H1 (cell line): ENCODE data around the gene TGFBR2. TPM values are rescaled to one million over a fixed set of nuclear protein-coding genes. Genes with fewer than 3 reads are reported as not detected.

Source experiments
- CTCF ChIA-PET: fragments of 300-600 bp; sonication (Branson Sonifier 250); formaldehyde crosslinking; loops from one replicate; lab custom pipeline; 2021; ENCODE audit not compliant: partially characterized antibody; lab: Charles Lee
- POLR2A ChIA-PET: fragments of 300-600 bp; sonication (Branson Sonifier 250); formaldehyde crosslinking; loops from one replicate; lab custom pipeline; 2021; ENCODE audit warnings: inconsistent platforms; ENCODE audit not compliant: partially characterized antibody; lab: Charles Lee
- DNase-seq, 2 experiments: peaks; one replicate each; pipeline versions ENCODE4 v3.0.0 to v3.0.0-alpha.2; 2010 to 2022; ENCODE audit warnings: low spot score in 2 of 2, low read depth in 1 of 2, mixed read lengths in 1 of 2
- FAIRE-seq: peaks from 2 replicates; lab custom pipeline; 2011; peaks lifted over from hg19 to GRCh38; lab: Jason Lieb, UNC
- H2AFZ ChIP-seq: 2 replicates; pipeline ENCODE4 v1.8.1; 2012; ENCODE audit warnings: low read length, inconsistent platforms
- H2AK5ac ChIP-seq: 2 replicates; pipeline ENCODE4 v1.6.1; 2013; ENCODE audit warnings: low read depth, low read length
- H2BK120ac ChIP-seq: replicated peaks from 2 replicates; pipeline ENCODE3; 2013; ENCODE audit warnings: low read depth, low read length, inconsistent platforms
- H2BK12ac ChIP-seq: 2 replicates; pipeline ENCODE4 v1.6.1; 2013; ENCODE audit warnings: low read depth, low read length
- H2BK15ac ChIP-seq: 2 replicates; pipeline ENCODE4 v1.6.1; 2013; ENCODE audit warnings: low read length
- H2BK20ac ChIP-seq: 2 replicates; pipeline ENCODE4 v1.6.1; 2013; ENCODE audit warnings: low read length
- H2BK5ac ChIP-seq: 2 replicates; pipeline ENCODE4 v1.6.1; 2013; ENCODE audit warnings: low read depth, low read length
- H3K14ac ChIP-seq: 2 replicates; pipeline ENCODE4 v1.6.1; 2013; ENCODE audit warnings: inconsistent platforms; ENCODE audit not compliant: insufficient read length
- H3K18ac ChIP-seq: 2 replicates; pipeline ENCODE4 v1.6.1; 2013; ENCODE audit warnings: low read length; ENCODE audit errors: extremely low read depth
- H3K23ac ChIP-seq: 2 replicates; pipeline ENCODE4 v1.6.1; 2013; ENCODE audit warnings: inconsistent platforms; ENCODE audit not compliant: insufficient read length
- H3K23me2 ChIP-seq: 2 replicates; pipeline ENCODE4 v1.6.1; 2013; ENCODE audit warnings: low read depth, low read length
- H3K27ac ChIP-seq: 2 replicates; pipeline ENCODE4 v1.6.1; 2011; ENCODE audit warnings: low read depth, low read length, inconsistent platforms
- H3K27me3 ChIP-seq, 4 experiments: replicated peaks in 1 of 4; 1 replicate in 1 of 4; 2 replicates in 3 of 4; pipeline versions ENCODE4 v1.6.1 to v1.8.1; 2011 to 2013; ENCODE audit warnings: low read length in 3 of 4, mild to moderate bottlenecking in 3 of 4, inconsistent platforms in 2 of 4, mixed read lengths in 2 of 4, moderate library complexity in 1 of 4; ENCODE audit not compliant: control insufficient read depth in 3 of 4, insufficient read depth in 3 of 4; ENCODE audit errors: extremely low read depth in 1 of 4
- H3K36me3 ChIP-seq, 4 experiments: 2 replicates each; pipeline versions ENCODE4 v1.6.1 to v1.8.1; 2011 to 2013; ENCODE audit warnings: mild to moderate bottlenecking in 4 of 4, low read length in 3 of 4, moderate library complexity in 2 of 4, control low read depth in 1 of 4, inconsistent platforms in 1 of 4; ENCODE audit not compliant: insufficient read depth in 4 of 4, control insufficient read depth in 2 of 4
- H3K4ac ChIP-seq: replicated peaks from 2 replicates; pipeline ENCODE3; 2013; ENCODE audit warnings: low read length, low read depth, mixed read lengths, inconsistent platforms; ENCODE audit not compliant: insufficient read length
- H3K4me1 ChIP-seq, 4 experiments: replicated peaks in 1 of 4; 1 replicate in 1 of 4; 2 replicates in 3 of 4; pipeline versions ENCODE4 v1.6.1 to v1.8.1; 2011 to 2013; ENCODE audit warnings: low read length in 3 of 4, inconsistent platforms in 2 of 4, mixed read lengths in 1 of 4; ENCODE audit not compliant: insufficient read depth in 4 of 4, control insufficient read depth in 3 of 4
- H3K4me2 ChIP-seq, 2 experiments: 2 replicates each; pipeline versions ENCODE4 v1.6.1 to v1.8.1; 2011 to 2013; ENCODE audit warnings: low read depth in 2 of 2, low read length in 2 of 2, control low read depth in 1 of 2, inconsistent platforms in 1 of 2, mild to moderate bottlenecking in 1 of 2; ENCODE audit not compliant: insufficient read depth in 1 of 2
- H3K4me3 ChIP-seq, 4 experiments: fragments of 200-600, 300-600 bp in 1 of 4; sonication (generic), shearing (Covaris generic), sonication (Bioruptor Twin) in 1 of 4; 2 replicates each; pipeline versions ENCODE4 v1.5.1 to v1.8.1; 2011 to 2016; ENCODE audit warnings: low read length in 4 of 4, low read depth in 3 of 4, control low read depth in 2 of 4, inconsistent platforms in 2 of 4, mild to moderate bottlenecking in 2 of 4, mixed read lengths in 1 of 4, moderate library complexity in 1 of 4; ENCODE audit not compliant: insufficient read depth in 2 of 4; ENCODE audit errors: extremely low read depth in 1 of 4
- H3K56ac ChIP-seq: replicated peaks from 2 replicates; pipeline ENCODE3; 2013; ENCODE audit warnings: low read depth, mild to moderate bottlenecking, mixed read lengths, low read length, inconsistent platforms; ENCODE audit not compliant: insufficient read length
- H3K79me1 ChIP-seq: 2 replicates; pipeline ENCODE4 v1.6.1; 2013; ENCODE audit warnings: low read depth, low read length, control low read depth
- H3K79me2 ChIP-seq, 2 experiments: 2 replicates each; pipeline versions ENCODE4 v1.6.1 to v1.8.1; 2012 to 2013; ENCODE audit warnings: low read length in 2 of 2, mild to moderate bottlenecking in 2 of 2, inconsistent platforms in 1 of 2; ENCODE audit not compliant: insufficient read depth in 2 of 2, control insufficient read depth in 1 of 2
- H3K9ac ChIP-seq, 4 experiments: replicated peaks in 1 of 4; 1 replicate in 1 of 4; 2 replicates in 3 of 4; pipeline versions ENCODE4 v1.6.1 to v1.8.1; 2011 to 2013; ENCODE audit warnings: low read depth in 3 of 4, low read length in 3 of 4, control low read depth in 2 of 4, mild to moderate bottlenecking in 2 of 4, moderate library complexity in 2 of 4, inconsistent platforms in 1 of 4; ENCODE audit errors: extremely low read depth in 1 of 4
- H3K9me3 ChIP-seq, 2 experiments: 2 replicates each; pipeline versions ENCODE4 v1.6.1 to v1.8.1; 2012 to 2013; ENCODE audit warnings: mild to moderate bottlenecking in 2 of 2, moderate library complexity in 2 of 2, control low read depth in 1 of 2, inconsistent platforms in 1 of 2, low read depth in 1 of 2, low read length in 1 of 2, mixed read lengths in 1 of 2; ENCODE audit not compliant: insufficient read depth in 2 of 2
- H4K20me1 ChIP-seq, 2 experiments: replicated peaks in 1 of 2; 2 replicates each; pipeline versions ENCODE3 to v1.8.1; 2011 to 2013; ENCODE audit warnings: inconsistent platforms in 2 of 2, low read length in 2 of 2, mild to moderate bottlenecking in 1 of 2; ENCODE audit not compliant: insufficient read depth in 2 of 2, control insufficient read depth in 1 of 2
- H4K5ac ChIP-seq: 2 replicates; pipeline ENCODE4 v1.6.1; 2013; ENCODE audit warnings: low read length, low read depth, mixed read lengths, inconsistent platforms; ENCODE audit not compliant: insufficient read length
- H4K8ac ChIP-seq: 2 replicates; pipeline ENCODE4 v1.8.0; 2013; ENCODE audit warnings: mild to moderate bottlenecking, moderate library complexity, low read length, inconsistent platforms; ENCODE audit not compliant: insufficient read depth; ENCODE audit errors: extremely low read depth
- H4K91ac ChIP-seq: replicated peaks from 2 replicates; pipeline ENCODE3; 2013; ENCODE audit warnings: low read length, mixed read lengths, inconsistent platforms; ENCODE audit not compliant: insufficient read length
- CHD1 ChIP-seq: IDR thresholded peaks from 2 replicates; pipeline ENCODE4 v1.6.1; 2012; ENCODE audit warnings: low read depth, low read length, improper control_type of control experiment
- CREB1 ChIP-seq: IDR thresholded peaks from 2 replicates; pipeline ENCODE4 v1.6.1; 2012; ENCODE audit warnings: inconsistent platforms
- CTBP2 ChIP-seq: IDR thresholded peaks from 2 replicates; pipeline ENCODE4 v1.7.0; 2011; ENCODE audit warnings: borderline replicate concordance, mild to moderate bottlenecking, moderate library complexity, mixed read lengths, low read length; ENCODE audit not compliant: insufficient read depth, insufficient read length
- FOSL1 ChIP-seq: IDR thresholded peaks from 2 replicates; pipeline ENCODE4 v1.6.1; 2011; ENCODE audit warnings: mild to moderate bottlenecking, low read depth, low read length, moderate library complexity; ENCODE audit not compliant: insufficient read depth
- HDAC6 ChIP-seq: IDR thresholded peaks from one replicate; pipeline ENCODE4 v1.7.1; 2012; ENCODE audit warnings: low read depth, mild to moderate bottlenecking, inconsistent platforms, low read length, moderate library complexity
- KDM1A ChIP-seq: fragments of 200-600, 300-600 bp; sonication (generic); IDR thresholded peaks from 2 replicates; pipeline ENCODE4 v1.7.1; 2016; ENCODE audit warnings: mild to moderate bottlenecking, low read length, borderline replicate concordance
- NANOG ChIP-seq: IDR thresholded peaks from 2 replicates; pipeline ENCODE4 v1.6.1; 2011; ENCODE audit warnings: low read length, low read depth, mild to moderate bottlenecking, inconsistent platforms; ENCODE audit not compliant: insufficient read depth, poor library complexity, severe bottlenecking
- NRF1 ChIP-seq: IDR thresholded peaks from 2 replicates; pipeline ENCODE4 v1.6.1; 2011; ENCODE audit warnings: mild to moderate bottlenecking, low read depth, low read length, improper control_type of control experiment
- POLR2A ChIP-seq, 2 experiments: IDR thresholded peaks; 1 replicate in 1 of 2; 2 replicates in 1 of 2; pipeline ENCODE4 v1.6.1; 2011; ENCODE audit warnings: low read depth in 2 of 2, low read length in 2 of 2, mild to moderate bottlenecking in 2 of 2; ENCODE audit errors: control extremely low read depth in 1 of 2
- RFX5 ChIP-seq: IDR thresholded peaks from 2 replicates; pipeline ENCODE4 v1.6.1; 2011; ENCODE audit warnings: low read depth, low read length, improper control_type of control experiment, borderline replicate concordance
- RXRA ChIP-seq: IDR thresholded peaks from 2 replicates; pipeline ENCODE4 v1.6.1; 2011; ENCODE audit warnings: low read depth, mild to moderate bottlenecking, low read length, moderate library complexity; ENCODE audit not compliant: insufficient read depth
- SP4 ChIP-seq: IDR thresholded peaks from 2 replicates; pipeline ENCODE4 v1.6.1; 2012; ENCODE audit warnings: low read length, inconsistent platforms
- SRF ChIP-seq: IDR thresholded peaks from 2 replicates; pipeline ENCODE4 v1.6.1; 2011; ENCODE audit warnings: mild to moderate bottlenecking, low read depth, low read length, moderate library complexity
- TAF1 ChIP-seq: IDR thresholded peaks from 2 replicates; pipeline ENCODE4 v1.6.1; 2011; ENCODE audit warnings: mild to moderate bottlenecking, low read depth, low read length
- WGBS, 2 experiments: shearing (Covaris generic) in 1 of 2; methylation state at CpG; one replicate each; pipeline versions ENCODE4 v1.1.6 to v1.1.7; 2013 to 2015; ENCODE audit warnings: low lambda C conversion rate in 2 of 2, mixed read lengths in 2 of 2, inconsistent platforms in 1 of 2, low coverage in 1 of 2, missing lambda C conversion rate in 1 of 2; ENCODE audit not compliant: insufficient replicate concordance in 2 of 2, insufficient coverage in 1 of 2, insufficient read length in 1 of 2; ENCODE audit errors: extremely low coverage in 1 of 2, missing lambda C conversion rate in 1 of 2; 5-methylcytosine and 5-hydroxymethylcytosine counted together
- polyA plus RNA-seq, 7 experiments: library from polyadenylated mRNA; depleted of rRNA in 3 of 7; stranded (reverse) in 5 of 7; unstranded in 2 of 7; fragments of >200 nt in 5 of 7; fragments of 200-250 nt in 2 of 7; gene quantifications; 1 replicate in 5 of 7; 2 replicates in 1 of 7; 4 replicates in 1 of 7; pipeline versions ENCODE4 v1.2.1 to v1.2.3, GENCODE V29; 2011 to 2013; ENCODE audit warnings: missing spikeins in 2 of 7, mixed read lengths in 2 of 7
- total RNA-seq: library from RNA; stranded (reverse); fragmentation: NEBNext Ultra II Directional; extraction: Animal tissue kit (Norgen Biotek cat#: 25700); gene quantifications from 2 replicates; pipeline ENCODE4 v1.2.1, GENCODE V29; 2021

TGFBR2 gene
- total and polyA plus RNA-seq, 2 of the 8 experiments (the other 6 are each of a cell fraction or from before 2014, with no cell fraction given) = 4.2 to 7.4 TPM

GRCh38 chr3:30615615-30616346 is 9.4 kb downstream of the TGFBR2 start:
- no peak overlapping the region for H2BK5ac ChIP-seq
- H3K79me1 ChIP-seq = peaks cover 4% of the 10 kb centered on the region; the same call in 1 of the 2 replicates
- TF ChIP-seq TAF1 (no peak), SRF (no peak), KDM1A (no peak), RXRA (no peak), FOSL1 (no peak), CTBP2 (no peak), HDAC6 (no peak), CREB1 (no peak), CHD1 (no peak), POLR2A (IDR thresholded peaks at IDR 0.05; ENCODE audit: control extremely low read depth in 1 of 2, low read depth in 2 of 2, low read length in 2 of 2) (no peak), NRF1 (no peak), SP4 (no peak), RFX5 (no peak), NANOG (no peak)

More at GRCh38 chr3:30615615-30616346, 9.4 kb downstream of the TGFBR2 start:
- H3K27ac ChIP-seq = no peak overlapping the region
- ChIA-PET CTCF (interaction anchor here (0.7 kb wide), 1 partner anchor 9 kb away, joined by 3 read pairs; no protein-coding TSS in a partner anchor), POLR2A (interaction anchor here (0.5 to 1.3 kb wide), 3 partner anchors 9 to 347 kb away, joined by 3 to 4 read pairs (median 3); partner anchors contain the start of gene TGFBR2)
- no peak overlapping the region for H3K4me3 ChIP-seq
- no peaks in the 10 kb centered on the region; the same call in 1 of the 2 replicates for H3K23me2 ChIP-seq
- peaks cover 11 to 92% of the 10 kb centered on the region in 2 experiments for H3K79me2 ChIP-seq
- H3K23ac ChIP-seq = no peak overlapping the region
- no peak overlapping the region for H2AK5ac ChIP-seq
- DNase-seq (no peak), FAIRE-seq (no peak)
- no peak overlapping the region for H2BK120ac ChIP-seq
- no peak overlapping the region for H2BK20ac ChIP-seq
- H4K91ac ChIP-seq = no peak overlapping the region
- H2BK12ac ChIP-seq = no peak overlapping the region
- H3K14ac ChIP-seq = no peak overlapping the region
- H3K9me3 ChIP-seq = no peaks in the 10 kb centered on the region
- no peak overlapping the region for H3K4me2 ChIP-seq
- no peak overlapping the region for H4K8ac ChIP-seq
- peaks cover 0 to 5% (median 1%) of the 10 kb centered on the region in 4 experiments; a peak in 3 of 7 replicates for H3K4me1 ChIP-seq
- no peaks in the 10 kb centered on the region for H3K27me3 ChIP-seq
- no peak overlapping the region for H4K5ac ChIP-seq
- no peak overlapping the region for H3K4ac ChIP-seq
- H3K36me3 ChIP-seq = no peaks in the 10 kb centered on the region
- no peak overlapping the region for H3K18ac ChIP-seq
- H3K56ac ChIP-seq = no peak overlapping the region
- H4K20me1 ChIP-seq = no peaks in the 10 kb centered on the region
- H3K9ac ChIP-seq = no peak overlapping the region
- no peak overlapping the region for H2AFZ ChIP-seq
- no peak overlapping the region for H2BK15ac ChIP-seq
- 89% methylated on average over 3 of the region's 3 CpGs; no CpG with 5 or more reads in 1 of the 2 experiments for WGBS, 2 experiments
